Esophagus muscularis mucosa (tissue), 4 donors: ENCODE measurements around the gene INCA1. TPM values are rescaled to one million over a fixed set of nuclear protein-coding genes. Genes with fewer than 3 reads are reported as not detected.

Source experiments
- small RNA-seq, 3 donors: library from RNA; depleted of rRNA; stranded (forward); fragments of <200 nt; gene quantifications; one replicate each; pipeline ENCODE3, GENCODE V24; 2016
- total RNA-seq, 4 donors: library from RNA; depleted of rRNA; stranded (reverse); fragments of >200 nt; gene quantifications; one replicate each; pipeline versions ENCODE4 v1.1.0 to v1.2.1, GENCODE V29; 2016

INCA1 gene
- total RNA-seq, 4 donors from 2014 or later = 1.3 to 4.6 (median 3.0) TPM

Small RNAs within 50 kb of the gene (small RNA-seq; reads per million reads assigned to genes)
- gene MIR6864 (0 to 0.51 (median 0.25) reads per million in 3 donors), gene MIR6865 (0 reads per million in 3 donors)

Other genes starting within 250 kb of the INCA1 start
- not detected for gene TM4SF5, start 225.6 kb downstream of the INCA1 start, total RNA-seq
- 1 to 10 TPM in 3 of 4 donors, under 1 TPM in 1; 0.86 to 3.3 (median 2.6) TPM for gene VMO1, start 211.2 kb downstream of the INCA1 start, total RNA-seq
- gene GLTPD2, start 208.6 kb downstream of the INCA1 start, total RNA-seq = not detected
- gene PSMB6, start 201.4 kb downstream of the INCA1 start, total RNA-seq = 100 to 1,000 TPM; 162 to 205 (median 190) TPM
- gene PLD2, start 190.4 kb downstream of the INCA1 start, total RNA-seq = 10 to 100 TPM in 3 of 4 donors, 1 to 10 TPM in 1; 9.6 to 15.2 (median 12.0) TPM
- gene MINK1, start 164.2 kb downstream of the INCA1 start, total RNA-seq = 10 to 100 TPM; 28.8 to 55.2 (median 38.8) TPM
- 1 to 10 TPM in 2 of 4 donors, under 1 TPM in 2; 0.32 to 1.5 (median 0.88) TPM for gene C17orf107, start 98.0 kb downstream of the INCA1 start, total RNA-seq
- gene CHRNE, start 94.4 kb downstream of the INCA1 start, total RNA-seq = 1 to 10 TPM in 1 of 4 donors, under 1 TPM in 2, not detected in 1; 0.13 to 1.2 (median 0.63) TPM
- under 1 TPM in 1 of 4 donors, not detected in 3; 0.33 TPM for gene GP1BA, start 65.2 kb downstream of the INCA1 start, total RNA-seq
- 10 to 100 TPM; 38.8 to 73.4 (median 55.5) TPM for gene SLC25A11, start 57.5 kb downstream of the INCA1 start, total RNA-seq
- gene RNF167, start 57.3 kb downstream of the INCA1 start, total RNA-seq = 10 to 100 TPM; 59.8 to 96.3 (median 69.5) TPM
- 1,000 to 10,000 TPM; 1,019 to 1,635 (median 1,341) TPM for gene PFN1, start 49.0 kb downstream of the INCA1 start, total RNA-seq
- 1 to 10 TPM; 1.2 to 7.2 (median 2.1) TPM for gene ENO3, start 46.4 kb downstream of the INCA1 start, total RNA-seq
- 10 to 100 TPM; 45.5 to 74.7 (median 63.6) TPM for gene SPAG7, start 29.7 kb downstream of the INCA1 start, total RNA-seq
- 10 to 100 TPM; 24.0 to 48.2 (median 28.4) TPM for gene CAMTA2, start 9.8 kb downstream of the INCA1 start, total RNA-seq
- 100 to 1,000 TPM; 157 to 251 (median 187) TPM for gene KIF1C, start 428 bp upstream of the INCA1 start, total RNA-seq
- gene SLC52A1, start 37.9 kb upstream of the INCA1 start, total RNA-seq = not detected
- 1 to 10 TPM; 4.1 to 6.2 (median 5.3) TPM for gene ZFP3, start 80.9 kb upstream of the INCA1 start, total RNA-seq
- gene ZNF232, start 114.4 kb upstream of the INCA1 start, total RNA-seq = 10 to 100 TPM in 2 of 4 donors, 1 to 10 TPM in 2; 8.4 to 12.5 (median 10.8) TPM
- gene USP6, start 118.5 kb upstream of the INCA1 start, total RNA-seq = 1 to 10 TPM in 1 of 4 donors, under 1 TPM in 2, not detected in 1; 0.06 to 2.9 (median 0.33) TPM
- gene ZNF594, start 194.3 kb upstream of the INCA1 start, total RNA-seq = 10 to 100 TPM in 2 of 4 donors, 1 to 10 TPM in 2; 7.5 to 13.3 (median 9.6) TPM
- 1 to 10 TPM in 3 of 4 donors, under 1 TPM in 1; 0.42 to 4.0 (median 1.3) TPM for gene SCIMP, start 237.3 kb upstream of the INCA1 start, total RNA-seq